HL-60 (cell line): ENCODE results near the gene FCAMR.

Experiments used
- DNase-seq, 2 experiments: peaks; one replicate each; pipeline ENCODE4 v3.0.0-alpha.2; 2010 to 2020; ENCODE audit warnings: low read depth in 1 of 2, low spot score in 1 of 2
- H3K27ac ChIP-seq: fragments of 250-450 bp; sonication (Bioruptor Pico); replicated peaks from 2 replicates; pipeline ENCODE4 v1.5.1; 2020; ENCODE audit warnings: mild to moderate bottlenecking, moderate library complexity
- H3K27me3 ChIP-seq: fragments of 250-450 bp; sonication (Bioruptor Pico); 2 replicates; pipeline ENCODE4 v1.5.1; 2021; ENCODE audit warnings: mild to moderate bottlenecking, moderate library complexity; ENCODE audit not compliant: insufficient read depth, poor library complexity, severe bottlenecking
- H3K4me3 ChIP-seq: replicated peaks from 2 replicates; pipeline ENCODE4 v1.5.1; 2011; ENCODE audit warnings: mild to moderate bottlenecking, control low read depth, low read length; ENCODE audit not compliant: insufficient read depth
- CTCF ChIP-seq: IDR thresholded peaks from one replicate; pipeline ENCODE4 v1.5.1; 2011; ENCODE audit warnings: low read length, control low read depth, inconsistent platforms; ENCODE audit not compliant: insufficient read depth
- GABPA ChIP-seq: IDR thresholded peaks from 2 replicates; pipeline ENCODE4 v1.6.1; 2012; ENCODE audit warnings: low read depth
- POLR2AphosphoS5 ChIP-seq: IDR thresholded peaks from 2 replicates; pipeline ENCODE4 v1.6.1; 2012; ENCODE audit warnings: low read depth
- REST ChIP-seq: IDR thresholded peaks from 2 replicates; pipeline ENCODE4 v1.6.1; 2012; ENCODE audit warnings: low read depth; ENCODE audit not compliant: insufficient replicate concordance
- SPI1 ChIP-seq: IDR thresholded peaks from 2 replicates; pipeline ENCODE4 v1.6.1; 2012; ENCODE audit warnings: low read depth, mild to moderate bottlenecking, borderline replicate concordance

The FCAMR gene

DNA sequence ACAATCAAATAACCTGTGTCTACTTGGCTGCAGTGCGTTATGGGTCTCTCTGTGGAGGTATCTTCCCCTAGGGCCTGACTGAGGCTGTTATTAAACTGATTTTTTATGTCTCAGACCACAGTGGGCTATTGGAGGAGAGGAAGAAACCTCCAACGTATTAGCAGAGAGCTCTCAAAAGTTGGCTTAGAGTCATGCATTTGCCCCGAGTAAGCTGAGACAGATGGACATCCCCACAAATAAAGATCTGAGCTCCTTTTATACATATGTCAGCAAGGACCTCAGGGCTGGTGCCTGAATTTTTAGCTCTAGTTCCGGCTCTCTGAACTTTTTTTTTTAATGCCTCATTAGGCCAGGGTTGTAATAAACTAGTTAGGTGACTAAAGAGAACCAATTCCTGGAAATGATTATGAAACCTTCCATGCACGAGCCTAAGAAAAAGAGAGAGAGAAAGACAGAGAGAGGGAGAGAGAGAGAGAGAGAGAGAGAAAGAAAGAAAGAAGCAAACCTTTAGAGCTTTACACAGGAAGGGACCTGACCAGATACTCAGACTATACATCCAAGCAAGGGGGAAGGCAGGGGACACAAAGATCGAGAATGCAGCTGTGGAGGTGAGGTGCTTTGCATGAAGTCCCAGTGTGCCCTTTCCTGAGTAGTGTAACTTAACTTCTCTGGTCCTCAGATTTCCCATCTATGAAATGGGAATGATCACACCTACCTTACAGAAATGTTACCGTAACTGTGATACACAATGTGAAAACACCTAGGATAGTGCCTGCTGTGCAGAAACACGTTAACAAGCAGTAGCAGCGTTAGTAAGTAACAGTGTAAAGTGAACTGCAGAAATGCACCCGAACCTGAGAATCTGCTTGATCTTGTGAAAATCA, 15.6 kb downstream of the FCAMR start:
- no peaks in the 10 kb centered on the region for H3K27me3 ChIP-seq
- no peak for DNase-seq
- H3K27ac ChIP-seq = no peak overlapping the region
- TF ChIP-seq POLR2AphosphoS5 (no peak), GABPA (no peak), CTCF (no peak), REST (no peak), SPI1 (no peak)
- H3K4me3 ChIP-seq = no peak overlapping the region

GRCh38 chr1:206953626-206954025, 16.6 kb downstream of the FCAMR start:
- TF ChIP-seq REST (no peak), POLR2AphosphoS5 (no peak), CTCF (no peak), SPI1 (no peak), GABPA (no peak)
- H3K27me3 ChIP-seq = no peaks in the 10 kb centered on the region
- H3K27ac ChIP-seq = no peak overlapping the region
- H3K4me3 ChIP-seq = no peak overlapping the region
- DNase-seq = no peak

DNA sequence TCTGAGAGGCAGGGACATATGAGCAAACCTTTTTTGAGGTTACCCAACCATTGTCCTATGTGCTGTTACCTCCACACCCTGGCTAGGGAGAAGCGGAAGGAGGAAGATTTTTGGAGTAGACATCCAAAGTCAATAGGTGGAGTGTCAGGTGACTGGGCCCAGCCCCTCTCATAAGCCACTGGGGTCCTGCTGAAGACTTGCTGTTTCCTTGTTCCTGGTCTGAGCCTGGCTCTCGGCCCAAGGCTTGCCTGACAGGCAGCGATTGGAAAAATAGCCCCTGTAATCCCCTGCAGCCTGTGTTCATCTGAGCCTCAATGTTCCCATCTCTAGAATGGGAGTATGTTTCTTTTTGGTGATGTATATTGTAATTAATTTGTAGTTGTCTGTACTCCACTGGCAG, 17.1 kb downstream of the FCAMR start:
- no peak for DNase-seq
- H3K27me3 ChIP-seq = no peaks in the 10 kb centered on the region
- H3K27ac ChIP-seq = no peak overlapping the region
- H3K4me3 ChIP-seq = no peak overlapping the region
- TF ChIP-seq REST (no peak), CTCF (no peak), GABPA (no peak), SPI1 (no peak), POLR2AphosphoS5 (no peak)
